HCT116 (cell line): ENCODE measurements around the gene ZNF254.

Source experiments
- EZH2phosphoT487 ChIP-seq: fragments of 200-600 bp; IDR thresholded peaks from 2 replicates; pipeline ENCODE4 v1.6.1; 2018; ENCODE audit warnings: antibody characterized with exemption, borderline replicate concordance
- JUND ChIP-seq: IDR thresholded peaks from 2 replicates; pipeline ENCODE4 v1.6.1; 2012
- ZFX ChIP-seq: fragments of 450-650 bp; IDR thresholded peaks from 2 replicates; pipeline ENCODE4 v1.6.1; 2017

- TF ChIP-seq JUND (no peak), ZFX (no peak), EZH2phosphoT487 (no peak)
These were observed 54.6 kb downstream of the ZNF254 start for GRCh38 chr19:24141612-24142011.
